HCT116 (cell line): ENCODE measurements around the gene UCP2. TPM values are rescaled to one million over a fixed set of nuclear protein-coding genes. Genes with fewer than 3 reads are reported as not detected.

Experiments used
- ATAC-seq: fragments of 200-7000 bp; cut with Tn5 transposase; 2 replicates; pipeline ENCODE4 v1.9.1; 2020; ENCODE audit warnings: mild to moderate bottlenecking, moderate library complexity
- BruUV-seq: library from RNA; stranded (reverse); fragments of 400-500 nt; replicated peaks from 2 replicates; lab custom pipeline; 2021; lab: Mats Ljungman, UMichigan
- CTCF ChIA-PET: fragments of 300-600 bp; sonication (Branson Sonifier 250); formaldehyde crosslinking; loops from one replicate; lab custom pipeline; 2021; ENCODE audit warnings: antibody characterized with exemption; lab: Charles Lee
- POLR2A ChIA-PET: fragments of 300-600, 350-600 bp; sonication (Branson Sonifier 250); formaldehyde crosslinking; loops from one replicate; lab custom pipeline; 2021; ENCODE audit warnings: antibody characterized with exemption; lab: Charles Lee
- RAD21 ChIA-PET, 2 experiments: fragments of 300-600 bp; sonication (Branson Sonifier 250); formaldehyde crosslinking; loops; one replicate each; lab custom pipeline; 2023; ENCODE audit warnings: low total read pairs in 2 of 2; ENCODE audit not compliant: uncharacterized antibody in 2 of 2, unreplicated experiment in 2 of 2, low non-redundant PET in 1 of 2; lab: Charles Lee
- DNase-seq: peaks from one replicate; pipeline ENCODE4 v3.0.0-alpha.2; 2010; ENCODE audit warnings: low read depth, low spot score
- H2AFZ ChIP-seq: fragments of 200-600 bp; shearing (Covaris generic), sonication (generic); 2 replicates; pipeline ENCODE4 v1.6.1; 2017; ENCODE audit warnings: low read depth, mixed run types, mixed read lengths, antibody characterized with exemption, low read length; ENCODE audit not compliant: poor library complexity, severe bottlenecking
- H3K27ac ChIP-seq: 2 replicates; pipeline ENCODE4 v1.5.1; 2012; ENCODE audit warnings: low read depth, low read length
- H3K27me3 ChIP-seq: fragments of 200-600 bp; sonication (generic); 2 replicates; pipeline ENCODE4 v1.6.1; 2016; ENCODE audit warnings: mixed run types, low read length, mixed read lengths; ENCODE audit not compliant: insufficient read depth
- H3K36me3 ChIP-seq, 2 experiments: fragments of 200-500 bp in 1 of 2; fragments of 200-600 bp in 1 of 2; sonication (Bioruptor generic) in 1 of 2; sonication (generic) in 1 of 2; 2 replicates each; pipeline versions ENCODE4 v1.5.1 to v1.6.1; 2014 to 2016; ENCODE audit warnings: low read length in 2 of 2, inconsistent platforms in 1 of 2, mixed read lengths in 1 of 2, mixed run types in 1 of 2; ENCODE audit not compliant: insufficient read depth in 2 of 2, control insufficient read depth in 1 of 2
- H3K4me1 ChIP-seq, 2 experiments: fragments of 200-600 bp in 1 of 2; sonication (generic) in 1 of 2; 2 replicates each; pipeline versions ENCODE4 v1.5.1 to v1.6.1; 2012 to 2017; ENCODE audit warnings: low read length in 2 of 2, inconsistent platforms in 1 of 2, mild to moderate bottlenecking in 1 of 2, mixed read lengths in 1 of 2, mixed run types in 1 of 2, moderate library complexity in 1 of 2; ENCODE audit not compliant: insufficient read depth in 2 of 2, control insufficient read depth in 1 of 2
- H3K4me2 ChIP-seq: fragments of 200-600 bp; sonication (generic); 2 replicates; pipeline ENCODE4 v1.6.1; 2017; ENCODE audit warnings: mixed run types, low read length, mixed read lengths
- H3K4me3 ChIP-seq, 2 experiments: fragments of 200-600 bp in 1 of 2; sonication (generic) in 1 of 2; replicated peaks in 1 of 2; 2 replicates each; pipeline ENCODE4 v1.5.1; 2011 to 2016; ENCODE audit warnings: low read length in 2 of 2, control low read depth in 1 of 2, low read depth in 1 of 2, mild to moderate bottlenecking in 1 of 2, mixed read lengths in 1 of 2, mixed run types in 1 of 2
- H3K79me2 ChIP-seq: fragments of 200-600 bp; sonication (generic); 2 replicates; pipeline ENCODE4 v1.6.1; 2017; ENCODE audit warnings: mild to moderate bottlenecking, mixed run types, low read length, moderate library complexity, mixed read lengths; ENCODE audit not compliant: insufficient read depth
- H3K9ac ChIP-seq: fragments of 200-600 bp; sonication (generic); 2 replicates; pipeline ENCODE4 v1.6.1; 2016; ENCODE audit warnings: low read length, mixed read lengths
- H3K9me2 ChIP-seq: fragments of 200-600 bp; sonication (generic), shearing (Covaris generic); 2 replicates; pipeline ENCODE4 v1.6.1; 2017; ENCODE audit warnings: mixed run types, mild to moderate bottlenecking, moderate library complexity; ENCODE audit not compliant: insufficient read depth
- H3K9me3 ChIP-seq, 2 experiments: fragments of 200-500 bp in 1 of 2; fragments of 200-600 bp in 1 of 2; sonication (Bioruptor generic) in 1 of 2; sonication (generic) in 1 of 2; 2 replicates each; pipeline ENCODE4 v1.6.1; 2014 to 2017; ENCODE audit warnings: low read length in 2 of 2, mixed read lengths in 2 of 2, inconsistent platforms in 1 of 2, low read depth in 1 of 2, mild to moderate bottlenecking in 1 of 2, mixed run types in 1 of 2, moderate library complexity in 1 of 2; ENCODE audit not compliant: control insufficient read depth in 1 of 2, insufficient read depth in 1 of 2
- H4K20me1 ChIP-seq: fragments of 200-600 bp; sonication (generic), shearing (Covaris generic); 2 replicates; pipeline ENCODE4 v1.6.1; 2017; ENCODE audit warnings: mixed run types, mild to moderate bottlenecking, moderate library complexity; ENCODE audit not compliant: insufficient read depth
- CBX3 ChIP-seq: IDR thresholded peaks from 2 replicates; pipeline ENCODE4 v1.6.1; 2012; ENCODE audit warnings: low read depth
- CEBPB ChIP-seq: IDR thresholded peaks from 2 replicates; pipeline ENCODE4 v1.6.1; 2012; ENCODE audit warnings: low read depth
- EGR1 ChIP-seq: IDR thresholded peaks from 2 replicates; pipeline ENCODE4 v1.6.1; 2012; ENCODE audit warnings: low read depth
- ELF1 ChIP-seq: IDR thresholded peaks from 2 replicates; pipeline ENCODE4 v1.6.1; 2012; ENCODE audit warnings: low read depth, borderline replicate concordance
- TCF7L2 ChIP-seq: IDR thresholded peaks from 2 replicates; pipeline ENCODE4 v1.7.0; 2011; ENCODE audit warnings: borderline replicate concordance, inconsistent platforms; ENCODE audit not compliant: insufficient read depth, insufficient read length; ENCODE audit errors: extremely low read depth
- ZFX ChIP-seq: fragments of 450-650 bp; IDR thresholded peaks from 2 replicates; pipeline ENCODE4 v1.6.1; 2017
- intact Hi-C: fragments of 100-400 bp; cut with micrococcal nuclease; formaldehyde crosslinking; loops from 2 replicates; pipeline ENCODE4 v1.10.0; 2022
- total RNA-seq: library from RNA; stranded (reverse); gene quantifications from one replicate; pipeline ENCODE4 v1.2.1, GENCODE V29; 2021; ENCODE audit not compliant: unreplicated experiment
- TF ChIP-seq, protein P1 (sequence below): IDR thresholded peaks from 2 replicates; pipeline ENCODE4 v1.6.1; 2011; ENCODE audit warnings: mild to moderate bottlenecking, low read length, moderate library complexity; ENCODE audit not compliant: insufficient replicate concordance; ENCODE audit errors: extremely low read depth

Gene UCP2
- total RNA-seq, 1 experiment from 2014 or later: 20.4 TPM

DNA sequence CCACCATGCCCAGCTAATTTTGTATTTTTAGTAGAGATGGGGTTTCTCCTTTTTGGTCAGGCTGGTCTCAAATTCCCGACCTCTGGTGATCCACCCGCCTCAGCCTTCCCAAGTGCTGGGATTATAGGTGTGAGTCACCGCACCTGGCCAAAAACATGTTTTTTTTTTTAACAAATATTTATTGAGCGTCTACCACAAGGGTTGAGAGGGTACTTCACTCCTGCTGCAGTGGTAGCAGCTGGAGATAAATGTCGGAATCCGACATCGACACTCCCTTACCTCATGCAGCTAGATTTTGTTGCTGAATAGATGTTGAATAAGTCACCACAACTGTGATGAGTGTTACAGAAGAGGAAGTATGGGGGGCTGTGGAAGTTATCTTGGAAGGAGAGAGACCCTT, 30.8 kb downstream of the UCP2 start:
- no peak overlapping the region for H3K27ac ChIP-seq
- intact Hi-C loops: no loop called here
- H2AFZ ChIP-seq: no peak overlapping the region
- no peaks in the 10 kb centered on the region; a peak in 1 of 4 replicates for H3K9me3 ChIP-seq
- no peaks in the 10 kb centered on the region for H3K9me2 ChIP-seq
- TF ChIP-seq EGR1 (no peak), CBX3 (no peak), ELF1 (no peak)
- TF ChIP-seq, protein P1, sequence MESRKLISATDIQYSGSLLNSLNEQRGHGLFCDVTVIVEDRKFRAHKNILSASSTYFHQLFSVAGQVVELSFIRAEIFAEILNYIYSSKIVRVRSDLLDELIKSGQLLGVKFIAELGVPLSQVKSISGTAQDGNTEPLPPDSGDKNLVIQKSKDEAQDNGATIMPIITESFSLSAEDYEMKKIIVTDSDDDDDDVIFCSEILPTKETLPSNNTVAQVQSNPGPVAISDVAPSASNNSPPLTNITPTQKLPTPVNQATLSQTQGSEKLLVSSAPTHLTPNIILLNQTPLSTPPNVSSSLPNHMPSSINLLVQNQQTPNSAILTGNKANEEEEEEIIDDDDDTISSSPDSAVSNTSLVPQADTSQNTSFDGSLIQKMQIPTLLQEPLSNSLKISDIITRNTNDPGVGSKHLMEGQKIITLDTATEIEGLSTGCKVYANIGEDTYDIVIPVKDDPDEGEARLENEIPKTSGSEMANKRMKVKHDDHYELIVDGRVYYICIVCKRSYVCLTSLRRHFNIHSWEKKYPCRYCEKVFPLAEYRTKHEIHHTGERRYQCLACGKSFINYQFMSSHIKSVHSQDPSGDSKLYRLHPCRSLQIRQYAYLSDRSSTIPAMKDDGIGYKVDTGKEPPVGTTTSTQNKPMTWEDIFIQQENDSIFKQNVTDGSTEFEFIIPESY: no peak
- TF ChIP-seq, all 23 proteins: peak for 0
- no peaks in the 10 kb centered on the region for H3K79me2 ChIP-seq
- no peak overlapping the region for H3K4me2 ChIP-seq
- RAD21 ChIA-PET: no interaction called here
- no TSS peak for BruUV-seq
- H3K4me1 ChIP-seq: peaks cover 7 to 12% of the 10 kb centered on the region in 2 experiments; a peak in 3 of 4 replicates
- H3K4me3 ChIP-seq: no peak overlapping the region
- ATAC-seq: no peak
- H4K20me1 ChIP-seq: no peaks in the 10 kb centered on the region
- no peaks in the 10 kb centered on the region for H3K36me3 ChIP-seq
- DNase-seq: no peak
- CTCF ChIA-PET: no interaction called here
- no peaks in the 10 kb centered on the region for H3K27me3 ChIP-seq
- H3K9ac ChIP-seq: no peak overlapping the region
- POLR2A ChIA-PET: no interaction called here

DNA sequence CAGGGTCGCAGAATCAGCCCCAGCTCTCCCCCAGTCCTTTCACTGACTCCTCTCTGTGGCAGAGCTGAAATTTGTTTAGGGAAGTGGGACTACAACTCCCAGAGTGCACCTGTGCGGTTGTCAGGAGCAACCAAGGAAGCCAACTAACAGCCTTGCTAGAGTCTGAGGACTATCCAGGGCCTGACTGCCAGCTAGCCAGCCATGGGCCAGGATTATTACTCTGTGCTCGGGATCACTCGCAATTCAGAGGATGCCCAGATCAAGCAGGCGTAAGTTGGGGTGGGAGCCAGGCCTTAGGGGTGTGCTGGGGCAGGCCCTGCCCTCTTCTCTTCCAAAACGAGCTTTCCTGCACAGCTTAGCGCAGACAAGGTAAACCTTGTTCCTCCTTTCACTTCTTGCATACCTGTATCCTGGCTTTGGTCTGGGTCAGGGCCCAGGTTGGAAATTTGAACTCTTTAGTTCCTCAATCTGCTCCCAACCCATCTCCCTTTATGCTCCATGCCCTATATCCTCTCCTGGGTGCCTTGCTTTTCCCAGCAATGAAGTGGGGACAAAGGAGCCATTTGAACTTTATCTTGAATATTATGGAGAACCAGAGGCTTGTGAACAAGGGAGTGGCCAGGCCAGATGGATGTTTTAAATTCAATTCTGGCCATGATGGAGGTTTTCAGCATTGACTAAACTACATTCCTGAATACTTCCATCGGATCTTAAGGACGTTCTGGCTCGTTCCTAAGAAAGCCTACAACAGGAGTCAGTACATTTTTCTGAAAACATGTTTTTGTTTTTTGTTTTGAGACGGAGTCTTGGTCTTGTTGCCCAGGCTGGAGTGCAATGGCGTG, 31.6 kb downstream of the UCP2 start, which contains the start of gene DNAJB13:
Gene DNAJB13, plus strand, starts transcription at position 158 of the 842 bp plus-strand sequence. Its CDS starts 44 bp downstream, at position 202.
- ChIA-PET CTCF (interaction anchor here (1.1 kb wide), 1 partner anchor 20 kb away, joined by 5 read pairs; no protein-coding TSS in a partner anchor), POLR2A (no interaction called here), RAD21 (no interaction called here)
- Histone ChIP-seq H3K36me3 (no peaks in the 10 kb centered on the region), H4K20me1 (no peaks in the 10 kb centered on the region), H3K27me3 (no peaks in the 10 kb centered on the region), H2AFZ (no peak within 1 kb of the TSS), H3K27ac (no peak within 1 kb of the TSS), H3K79me2 (no peaks in the 10 kb centered on the region), H3K9ac (no peak within 1 kb of the TSS), H3K4me3 (no peak within 1 kb of the TSS), H3K4me1 (peaks cover 4 to 5% of the 10 kb centered on the region in 2 experiments; a peak in 3 of 4 replicates), H3K9me2 (no peaks in the 10 kb centered on the region), H3K9me3 (no peaks in the 10 kb centered on the region; a peak in 1 of 4 replicates), H3K4me2 (no peak within 1 kb of the TSS)
- intact Hi-C loops: no loop called here
- DNase-seq (peak; percentile 38), ATAC-seq (peak; percentile 96)
- BruUV-seq: no TSS peak
- TF ChIP-seq CBX3: no peak
- peak; percentile 11; the same call in 1 of the 2 replicates for TF ChIP-seq ZFX
- TF ChIP-seq, protein P1: no peak
- no peak for TF ChIP-seq CEBPB
- no peak for TF ChIP-seq TCF7L2
